Endothelial cell of umbilical vein (primary cell): Measurements from ENCODE around the gene ANO7. TPM values are rescaled to one million over a fixed set of nuclear protein-coding genes. Genes with fewer than 3 reads are reported as not detected.

Experiments
- BruUV-seq: library from RNA; stranded (reverse); fragments of 400-500 nt; replicated peaks from 2 replicates; lab custom pipeline; 2021; lab: Mats Ljungman, UMichigan
- CTCF ChIA-PET: fragments of 300-600, 350-600 bp; sonication (Branson Sonifier 250); formaldehyde crosslinking; loops from one replicate; lab custom pipeline; 2021; ENCODE audit warnings: antibody characterized with exemption, inconsistent platforms; lab: Charles Lee
- POLR2A ChIA-PET: fragments of 300-600, 350-600 bp; sonication (Branson Sonifier 250); formaldehyde crosslinking; loops from one replicate; lab custom pipeline; 2021; ENCODE audit warnings: antibody characterized with exemption, inconsistent platforms; lab: Charles Lee
- DNase-seq: peaks from one replicate; pipeline ENCODE4 v3.0.0-alpha.2; 2011; ENCODE audit warnings: low read depth, low spot score
- FAIRE-seq: peaks from 2 replicates; lab custom pipeline; 2011; peaks lifted over from hg19 to GRCh38; lab: Jason Lieb, UNC
- H2AFZ ChIP-seq: 2 replicates; pipeline ENCODE4 v1.6.0; 2012; ENCODE audit warnings: low read depth, low read length, control low read depth, inconsistent platforms
- H3K27ac ChIP-seq: 2 replicates; pipeline ENCODE4 v1.5.1; 2011; ENCODE audit warnings: low read depth, mild to moderate bottlenecking, control low read depth, low read length, moderate library complexity; ENCODE audit not compliant: insufficient read depth
- H3K27me3 ChIP-seq, 2 experiments: 2 replicates each; pipeline versions ENCODE4 v1.6.0 to v1.6.1; 2011; ENCODE audit warnings: low read length in 2 of 2, mixed read lengths in 1 of 2; ENCODE audit not compliant: control insufficient read depth in 2 of 2, insufficient read depth in 2 of 2
- H3K36me3 ChIP-seq, 2 experiments: 2 replicates in 1 of 2; 3 replicates in 1 of 2; pipeline ENCODE4 v1.5.1; 2011; ENCODE audit warnings: low read length in 2 of 2, mild to moderate bottlenecking in 1 of 2, moderate library complexity in 1 of 2; ENCODE audit not compliant: control insufficient read depth in 2 of 2, insufficient read depth in 2 of 2; ENCODE audit errors: extremely low read depth in 1 of 2
- H3K4me1 ChIP-seq: 3 replicates; pipeline ENCODE4 v1.5.1; 2011; ENCODE audit warnings: mild to moderate bottlenecking, low read length; ENCODE audit not compliant: control insufficient read depth, insufficient read depth; ENCODE audit errors: extremely low read depth
- H3K4me2 ChIP-seq: 2 replicates; pipeline ENCODE4 v1.6.1; 2011; ENCODE audit warnings: low read length, control low read depth, mixed read lengths; ENCODE audit not compliant: insufficient read depth
- H3K4me3 ChIP-seq, 3 experiments: fragments of 200-600 bp in 1 of 3; sonication (generic), shearing (Covaris generic) in 1 of 3; replicated peaks in 1 of 3; 2 replicates each; pipeline ENCODE4 v1.5.1; 2011 to 2016; ENCODE audit warnings: control low read depth in 3 of 3, low read length in 3 of 3, mild to moderate bottlenecking in 2 of 3, inconsistent platforms in 1 of 3, low read depth in 1 of 3, moderate library complexity in 1 of 3; ENCODE audit not compliant: insufficient read depth in 1 of 3
- H3K79me2 ChIP-seq: 2 replicates; pipeline ENCODE4 v1.6.0; 2012; ENCODE audit warnings: low read length, inconsistent platforms; ENCODE audit not compliant: control insufficient read depth, insufficient read depth
- H3K9ac ChIP-seq: replicated peaks from 2 replicates; pipeline ENCODE3; 2011; ENCODE audit warnings: low read length, control low read depth; ENCODE audit not compliant: insufficient read depth; ENCODE audit errors: extremely low read depth
- H3K9me1 ChIP-seq: replicated peaks from 3 replicates; pipeline ENCODE4 v1.6.0; 2011; ENCODE audit warnings: mild to moderate bottlenecking, low read length; ENCODE audit not compliant: control insufficient read depth, insufficient read depth; ENCODE audit errors: extremely low read depth
- H3K9me3 ChIP-seq: replicated peaks from 2 replicates; pipeline ENCODE4 v1.5.1; 2012; ENCODE audit warnings: low read length, inconsistent platforms; ENCODE audit not compliant: control insufficient read depth, insufficient read depth
- H4K20me1 ChIP-seq: replicated peaks from 2 replicates; pipeline ENCODE3; 2011; ENCODE audit warnings: mild to moderate bottlenecking, low read length; ENCODE audit not compliant: control insufficient read depth, insufficient read depth; ENCODE audit errors: extremely low read depth
- CTCF ChIP-seq, 2 donors: IDR thresholded peaks; 1 replicate in 1 of 2; 2 replicates in 1 of 2; pipeline ENCODE4 v1.5.1; 2011; ENCODE audit warnings: low read length in 2 of 2, mild to moderate bottlenecking in 2 of 2, moderate library complexity in 2 of 2, control low read depth in 1 of 2, inconsistent platforms in 1 of 2, low read depth in 1 of 2; ENCODE audit not compliant: insufficient read depth in 1 of 2; ENCODE audit errors: extremely low read depth in 1 of 2
- EZH2 ChIP-seq: IDR thresholded peaks from 2 replicates; pipeline ENCODE4 v1.6.1; 2012; ENCODE audit warnings: borderline replicate concordance, low read depth, mild to moderate bottlenecking, moderate library complexity, low read length, inconsistent platforms; ENCODE audit not compliant: severe bottlenecking
- FOS ChIP-seq: IDR thresholded peaks from 2 replicates; pipeline ENCODE4 v1.6.1; 2011; ENCODE audit warnings: mild to moderate bottlenecking, low read length, moderate library complexity, borderline replicate concordance; ENCODE audit not compliant: insufficient read depth
- GATA2 ChIP-seq: IDR thresholded peaks from 2 replicates; pipeline ENCODE4 v1.7.0; 2011; ENCODE audit warnings: low read depth, mild to moderate bottlenecking, moderate library complexity, mixed read lengths, low read length; ENCODE audit not compliant: insufficient read length, insufficient read depth
- JUN ChIP-seq: IDR thresholded peaks from 2 replicates; pipeline ENCODE4 v1.6.1; 2011; ENCODE audit warnings: borderline replicate concordance, low read depth; ENCODE audit not compliant: insufficient read length, insufficient read depth
- MAX ChIP-seq: IDR thresholded peaks from 2 replicates; pipeline ENCODE4 v1.6.1; 2011; ENCODE audit not compliant: insufficient read depth, insufficient read length
- MYC ChIP-seq: IDR thresholded peaks from one replicate; pipeline ENCODE4 v1.6.1; 2011; ENCODE audit warnings: mild to moderate bottlenecking, low read depth, low read length
- POLR2A ChIP-seq: IDR thresholded peaks from 2 replicates; pipeline ENCODE4 v1.6.1; 2012; ENCODE audit warnings: low read depth, mild to moderate bottlenecking, control low read depth, low read length
- POLR2AphosphoS5 ChIP-seq: IDR thresholded peaks from 2 replicates; pipeline ENCODE4 v1.6.1; 2012; ENCODE audit warnings: low read depth, mild to moderate bottlenecking, control low read depth, low read length, moderate library complexity; ENCODE audit not compliant: insufficient read depth
- dilution Hi-C: fragments of 300-500 bp; cut with MboI; formaldehyde crosslinking; loops from one replicate; pipeline ENCODE4 v1.15.0; 2019; ENCODE audit warnings: low sequenced_read_pairs; ENCODE audit not compliant: extremely low pct_ligation_motif_present
- intact Hi-C: fragments of 100-400 bp; cut with micrococcal nuclease; formaldehyde crosslinking; loops from one replicate; pipeline ENCODE4 v1.10.0; 2022
- polyA plus RNA-seq, 4 experiments: library from polyadenylated mRNA; depleted of rRNA in 3 of 4; stranded (reverse) in 3 of 4; unstranded in 1 of 4; fragments of >200 nt; gene quantifications; 2 replicates each; pipeline versions ENCODE4 v1.2.1 to v1.2.3, GENCODE V29; 2011 to 2012; ENCODE audit warnings: missing spikeins in 1 of 4
- total RNA-seq: library from RNA; stranded (reverse); gene quantifications from 2 replicates; pipeline ENCODE4 v1.2.3, GENCODE V29; 2021

ANO7 gene
- total and polyA plus RNA-seq, 2 donors (not counting 3 experiments of a cell fraction or from before 2014, with no cell fraction given): 0.81 to 2.5 TPM

GRCh38 chr2:241199286-241199685, 10.8 kb downstream of the ANO7 start:
- Histone ChIP-seq H4K20me1 (no peaks in the 10 kb centered on the region), H3K4me1 (no peaks in the 10 kb centered on the region), H3K27ac (no peak overlapping the region), H3K4me2 (no peak overlapping the region), H3K9ac (no peak overlapping the region), H2AFZ (no peak overlapping the region), H3K9me3 (no peaks in the 10 kb centered on the region), H3K36me3 (no peaks in the 10 kb centered on the region), H3K79me2 (no peaks in the 10 kb centered on the region), H3K9me1 (no peaks in the 10 kb centered on the region), H3K27me3 (no peaks in the 10 kb centered on the region), H3K4me3 (no peak overlapping the region)
- CTCF ChIA-PET: no interaction called here
- intact Hi-C loops: no loop called here
- BruUV-seq: no TSS peak
- POLR2A ChIA-PET: no interaction called here
- no peak for FAIRE-seq
- no peak for DNase-seq
- no peak for TF ChIP-seq GATA2
- no peak for TF ChIP-seq MAX
- no peak for TF ChIP-seq MYC
- no peak for TF ChIP-seq POLR2A
- TF ChIP-seq POLR2AphosphoS5: no peak
- TF ChIP-seq CTCF (IDR thresholded peaks at IDR 0.05; ENCODE audit: extremely low read depth in 1 of 2, insufficient read depth in 1 of 2, low read depth in 1 of 2, low read length in 2 of 2): no peak
- no peak for TF ChIP-seq JUN
- TF ChIP-seq FOS: no peak
- TF ChIP-seq EZH2: no peak
- dilution Hi-C loops: no loop called here
